ENCODE measurements around the gene NCOR2. TPM values are rescaled to one million over a fixed set of nuclear protein-coding genes. Genes with fewer than 3 reads are reported as not detected.

The NCOR2 gene
- total and polyA plus RNA-seq, 9 donors, result 18.2 to 376 (median 265) TPM

DNA sequence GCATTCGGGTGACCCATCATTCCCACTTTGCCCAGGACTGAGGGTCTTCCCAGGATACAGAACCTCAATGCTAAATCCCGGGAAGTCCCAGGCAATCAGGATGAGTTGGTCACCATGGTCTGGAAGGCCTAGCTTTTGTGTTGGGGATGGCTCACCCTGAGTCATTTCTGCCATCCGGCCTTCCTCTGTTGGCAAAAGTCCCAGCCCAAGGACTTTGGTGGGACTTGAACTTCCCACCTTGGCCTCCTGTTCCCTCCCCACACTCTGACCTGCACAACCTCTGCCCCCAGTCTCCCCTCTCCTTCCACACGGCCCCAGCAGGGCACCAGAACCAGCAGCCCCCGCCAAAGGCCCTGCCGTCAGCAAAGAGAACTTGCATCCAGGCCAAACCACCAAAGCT is 24.6 kb upstream of the NCOR2 start:
- intact Hi-C loops (cut with DNase I), result no loop called here
- WGBS, 3 donors, result 57 to 78% (median 67%) methylated on average over 6 of the region's 6 CpGs
- no peaks in the 10 kb centered on the region for H3K27me3 ChIP-seq
- H3K27ac ChIP-seq, result peak overlapping the region; percentile 18 to 40
- no peak for TF ChIP-seq EP300 (IDR thresholded peaks at IDR 0.05)
- no peak for TF ChIP-seq POLR2A (IDR thresholded peaks at IDR 0.05)
- TF ChIP-seq, protein P1, sequence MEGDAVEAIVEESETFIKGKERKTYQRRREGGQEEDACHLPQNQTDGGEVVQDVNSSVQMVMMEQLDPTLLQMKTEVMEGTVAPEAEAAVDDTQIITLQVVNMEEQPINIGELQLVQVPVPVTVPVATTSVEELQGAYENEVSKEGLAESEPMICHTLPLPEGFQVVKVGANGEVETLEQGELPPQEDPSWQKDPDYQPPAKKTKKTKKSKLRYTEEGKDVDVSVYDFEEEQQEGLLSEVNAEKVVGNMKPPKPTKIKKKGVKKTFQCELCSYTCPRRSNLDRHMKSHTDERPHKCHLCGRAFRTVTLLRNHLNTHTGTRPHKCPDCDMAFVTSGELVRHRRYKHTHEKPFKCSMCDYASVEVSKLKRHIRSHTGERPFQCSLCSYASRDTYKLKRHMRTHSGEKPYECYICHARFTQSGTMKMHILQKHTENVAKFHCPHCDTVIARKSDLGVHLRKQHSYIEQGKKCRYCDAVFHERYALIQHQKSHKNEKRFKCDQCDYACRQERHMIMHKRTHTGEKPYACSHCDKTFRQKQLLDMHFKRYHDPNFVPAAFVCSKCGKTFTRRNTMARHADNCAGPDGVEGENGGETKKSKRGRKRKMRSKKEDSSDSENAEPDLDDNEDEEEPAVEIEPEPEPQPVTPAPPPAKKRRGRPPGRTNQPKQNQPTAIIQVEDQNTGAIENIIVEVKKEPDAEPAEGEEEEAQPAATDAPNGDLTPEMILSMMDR (IDR thresholded peaks at IDR 0.05), result no peak
- H3K9me3 ChIP-seq, result no peaks in the 10 kb centered on the region
- peaks cover 8% of the 10 kb centered on the region for H3K4me1 ChIP-seq (ENCODE audit: insufficient read depth)
- H3K36me3 ChIP-seq, result no peaks in the 10 kb centered on the region
- DNase-seq, result peak in 1 of 5 donors; percentile 34
- no peak overlapping the region for H3K4me3 ChIP-seq

- no peak for DNase-seq
- TF ChIP-seq, protein P1 (IDR thresholded peaks at IDR 0.05), result no peak
- no peak for TF ChIP-seq POLR2A (IDR thresholded peaks at IDR 0.05)
- no peak for TF ChIP-seq EP300 (IDR thresholded peaks at IDR 0.05)
- WGBS, 3 donors, result 96 to 99% (median 96%) methylated on average over 6 of the region's 6 CpGs
- intact Hi-C loops (cut with DNase I), result no loop called here
- Histone ChIP-seq H3K4me3 (no peak overlapping the region), H3K27me3 (no peaks in the 10 kb centered on the region), H3K4me1 (ENCODE audit: insufficient read depth) (peaks cover 8% of the 10 kb centered on the region), H3K27ac (no peak overlapping the region), H3K9me3 (no peaks in the 10 kb centered on the region), H3K36me3 (no peaks in the 10 kb centered on the region)
Measured at GRCh38 chr12:124590447-124590846, 23.0 kb upstream of the NCOR2 start.

DNA sequence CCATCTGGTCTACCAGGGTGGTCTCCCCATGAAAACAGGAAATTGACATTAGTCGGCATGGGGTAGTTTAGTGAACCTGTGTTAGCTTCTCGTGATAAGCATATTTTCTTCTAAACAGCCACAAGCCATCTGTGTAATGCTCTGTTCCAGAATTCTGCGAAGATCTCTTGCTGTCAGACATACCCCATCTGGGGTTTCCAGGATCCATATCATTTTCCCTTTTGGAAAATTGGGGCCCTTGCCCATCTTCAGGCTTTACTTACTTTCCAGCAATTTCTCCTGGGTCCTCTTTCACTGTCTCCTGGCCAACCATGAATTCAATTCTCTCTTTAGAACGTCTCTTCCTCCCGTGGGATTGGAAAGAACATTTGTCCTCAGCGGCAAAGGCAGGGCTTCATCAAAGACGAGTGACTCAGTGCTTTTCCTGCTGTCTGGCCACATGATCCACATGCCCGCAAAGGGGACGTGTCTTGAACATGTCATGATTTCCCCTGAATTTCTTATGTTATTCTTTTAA is 21.4 kb upstream of the NCOR2 start:
- H3K27ac ChIP-seq, result peak overlapping the region; percentile 13 to 35
- 5 to 11% (median 6%) methylated on average over 9 of the region's 9 CpGs for WGBS, 3 donors
- peaks cover 8% of the 10 kb centered on the region for H3K4me1 ChIP-seq (ENCODE audit: insufficient read depth)
- no peak overlapping the region for H3K4me3 ChIP-seq
- no peaks in the 10 kb centered on the region for H3K36me3 ChIP-seq
- DNase-seq, result peak in 2 of 5 donors; percentile 49 to 61
- no peaks in the 10 kb centered on the region for H3K9me3 ChIP-seq
- H3K27me3 ChIP-seq, result no peaks in the 10 kb centered on the region
- TF ChIP-seq EP300 (IDR thresholded peaks at IDR 0.05), result no peak
- TF ChIP-seq POLR2A (IDR thresholded peaks at IDR 0.05), result no peak
- TF ChIP-seq, protein P1 (IDR thresholded peaks at IDR 0.05), result no peak
- intact Hi-C loops (cut with DNase I), result no loop called here

GRCh38 chr12:124588018-124588634 is 20.7 kb upstream of the NCOR2 start:
- TF ChIP-seq POLR2A (IDR thresholded peaks at IDR 0.05) (no peak), EP300 (IDR thresholded peaks at IDR 0.05) (no peak)
- TF ChIP-seq, protein P1 (IDR thresholded peaks at IDR 0.05), result no peak
- intact Hi-C loops (cut with DNase I), result no loop called here
- no peak overlapping the region for H3K4me3 ChIP-seq
- H3K27ac ChIP-seq, result peak overlapping the region in 1 of 2 donors; percentile 35
- H3K36me3 ChIP-seq, result no peaks in the 10 kb centered on the region
- no peaks in the 10 kb centered on the region for H3K27me3 ChIP-seq
- peaks cover 8% of the 10 kb centered on the region for H3K4me1 ChIP-seq (ENCODE audit: insufficient read depth)
- 72 to 81% (median 80%) methylated on average over 4 of the region's 4 CpGs for WGBS, 3 donors
- no peak for DNase-seq
- no peaks in the 10 kb centered on the region for H3K9me3 ChIP-seq

Measured in ovary (tissue), 9 donors.